K562 (cell line): ENCODE results near the gene OLFML2B. TPM values are rescaled to one million over a fixed set of nuclear protein-coding genes. Genes with fewer than 3 reads are reported as not detected.

Source experiments
- ATAC-seq: fragments of 200-7000 bp; cut with Tn5 transposase; 3 replicates; pipeline ENCODE4 v1.9.1; 2020; ENCODE audit warnings: moderate library complexity
- BruUV-seq: library from RNA; stranded (reverse); fragments of 400-500 nt; replicated peaks from 2 replicates; lab custom pipeline; 2021; lab: Mats Ljungman, UMichigan
- CTCF ChIA-PET: fragments of 300-600 bp; formaldehyde crosslinking; extraction: SDS; loops from one replicate; lab custom pipeline; 2021; ENCODE audit warnings: low intra/inter-chr PET ratio; lab: Yijun Ruan, JAX
- POLR2A ChIA-PET: fragments of 300-600, 350-650 bp; sonication (Branson Sonifier 250); formaldehyde crosslinking; extraction: SDS; loops from one replicate; lab custom pipeline; 2021; ENCODE audit warnings: antibody characterized with exemption, inconsistent platforms; lab: Yijun Ruan, JAX
- DNase-seq, 4 experiments: peaks; one replicate each; pipeline versions ENCODE4 v3.0.0 to v3.0.0-alpha.2; 2011 to 2018; ENCODE audit warnings: low spot score in 3 of 4, mixed read lengths in 3 of 4; ENCODE audit errors: extremely low read depth in 1 of 4
- FAIRE-seq: peaks from 2 replicates; lab custom pipeline; 2011; peaks lifted over from hg19 to GRCh38; lab: Jason Lieb, UNC
- H2AFZ ChIP-seq: 2 replicates; pipeline ENCODE4 v1.6.0; 2011; ENCODE audit warnings: low read depth, low read length, control low read depth, inconsistent platforms
- H3K27ac ChIP-seq: fragments of 200-600 bp; 3 replicates; pipeline ENCODE4 v1.8.0; 2011; ENCODE audit warnings: low read depth, mild to moderate bottlenecking, control low read depth, inconsistent platforms, low read length, moderate library complexity, mixed read lengths; ENCODE audit errors: extremely low read depth
- H3K27me3 ChIP-seq, 2 experiments: fragments of 300-600 bp in 1 of 2; 2 replicates in 1 of 2; 3 replicates in 1 of 2; pipeline versions ENCODE4 v1.6.0 to v1.8.0; 2011; ENCODE audit warnings: inconsistent platforms in 2 of 2, low read length in 2 of 2, mild to moderate bottlenecking in 1 of 2, mixed read lengths in 1 of 2, moderate library complexity in 1 of 2; ENCODE audit not compliant: control insufficient read depth in 2 of 2, insufficient read depth in 2 of 2
- H3K36me3 ChIP-seq: fragments of 300-600 bp; 3 replicates; pipeline ENCODE4 v1.8.0; 2011; ENCODE audit warnings: mild to moderate bottlenecking, low read length, inconsistent platforms; ENCODE audit not compliant: control insufficient read depth, insufficient read depth
- H3K4me1 ChIP-seq, 2 experiments: fragments of 200-600 bp in 1 of 2; replicated peaks in 1 of 2; 2 replicates in 1 of 2; 3 replicates in 1 of 2; pipeline versions ENCODE4 v1.5.1 to v1.8.0; 2011; ENCODE audit warnings: inconsistent platforms in 2 of 2, low read length in 2 of 2, mild to moderate bottlenecking in 1 of 2, mixed read lengths in 1 of 2, moderate library complexity in 1 of 2; ENCODE audit not compliant: control insufficient read depth in 2 of 2, insufficient read depth in 2 of 2
- H3K4me2 ChIP-seq: 2 replicates; pipeline ENCODE4 v1.6.1; 2011; ENCODE audit warnings: low read length, control low read depth, inconsistent platforms, mixed read lengths; ENCODE audit not compliant: insufficient read depth
- H3K4me3 ChIP-seq: fragments of 200-600 bp; sonication (generic), shearing (Covaris generic); 2 replicates; pipeline ENCODE4 v1.5.1; 2016; ENCODE audit warnings: control low read depth, inconsistent platforms
- H3K79me2 ChIP-seq: fragments of 200-600 bp; 3 replicates; pipeline ENCODE4 v1.8.0; 2011; ENCODE audit warnings: low read length, inconsistent platforms; ENCODE audit not compliant: control insufficient read depth, insufficient read depth
- H3K9ac ChIP-seq, 2 experiments: 2 replicates each; pipeline versions ENCODE4 v1.6.0 to v1.6.1; 2011; ENCODE audit warnings: low read depth in 2 of 2, low read length in 2 of 2, control low read depth in 1 of 2, inconsistent platforms in 1 of 2, mild to moderate bottlenecking in 1 of 2, mixed read lengths in 1 of 2; ENCODE audit not compliant: insufficient read depth in 1 of 2
- H3K9me1 ChIP-seq: one replicate; pipeline ENCODE4 v1.6.0; 2011; ENCODE audit warnings: inconsistent platforms, mild to moderate bottlenecking, low read length, moderate library complexity; ENCODE audit not compliant: control insufficient read depth, insufficient read depth
- H3K9me3 ChIP-seq: replicated peaks from 2 replicates; pipeline ENCODE4 v1.5.1; 2011; ENCODE audit warnings: low read depth, low read length, inconsistent platforms; ENCODE audit not compliant: control insufficient read depth, insufficient read depth
- H4K20me1 ChIP-seq: replicated peaks from 2 replicates; pipeline ENCODE4 v1.6.1; 2011; ENCODE audit warnings: low read length, inconsistent platforms, mixed read lengths; ENCODE audit not compliant: control insufficient read depth, insufficient read depth
- HNRNPK ChIP-seq: fragments of 200-400 bp; formaldehyde crosslinking; IDR thresholded peaks from one replicate; pipeline ENCODE4 v1.6.1; 2018; ENCODE audit warnings: mild to moderate bottlenecking, low read depth, low read length; ENCODE audit not compliant: poor library complexity, severe bottlenecking
- RBM22 ChIP-seq: fragments of 200-400 bp; formaldehyde crosslinking; IDR thresholded peaks from 2 replicates; pipeline ENCODE4 v1.6.1; 2018; ENCODE audit warnings: low read length, low read depth; ENCODE audit not compliant: poor library complexity, severe bottlenecking
- SMARCB1 ChIP-seq: IDR thresholded peaks from 2 replicates; pipeline ENCODE4 v1.6.1; 2011; ENCODE audit warnings: improper control_type of control experiment, low read depth; ENCODE audit not compliant: insufficient read length
- SP1 ChIP-seq: sonication (generic); formaldehyde crosslinking; IDR thresholded peaks from 2 replicates; pipeline ENCODE4 v1.8.1; 2022; ENCODE audit warnings: mild to moderate bottlenecking, missing genetic modification reagents
- ZBTB2 ChIP-seq: fragments of 450-650 bp; IDR thresholded peaks from 2 replicates; pipeline ENCODE4 v1.6.1; 2016; ENCODE audit warnings: antibody characterized with exemption
- ZBTB40 ChIP-seq, 2 experiments: fragments of 450-650 bp in 1 of 2; sonication (generic) in 1 of 2; formaldehyde crosslinking in 1 of 2; IDR thresholded peaks; 2 replicates each; pipeline versions ENCODE4 v1.7.1 to v1.9.0; 2016 to 2022; ENCODE audit warnings: inconsistent platforms in 1 of 2, mild to moderate bottlenecking in 1 of 2, missing genetic modification reagents in 1 of 2
- WGBS: fragments of 100-300 bp; shearing (Covaris generic); methylation state at CpG from one replicate; pipeline ENCODE4 v1.1.6; 2016; ENCODE audit warnings: low coverage, mixed read lengths; ENCODE audit not compliant: insufficient coverage; ENCODE audit errors: missing lambda C conversion rate; 5-methylcytosine and 5-hydroxymethylcytosine counted together
- in situ Hi-C: fragments of 300-500 bp; cut with MboI; formaldehyde crosslinking; loops from 4 replicates; pipeline ENCODE4 v1.15.0; 2018; ENCODE audit warnings: inconsistent platforms, mixed read lengths
- intact Hi-C: fragments of 100-400 bp; cut with micrococcal nuclease; formaldehyde crosslinking; loops from 2 replicates; pipeline ENCODE4 v1.14.2; 2022
- polyA plus RNA-seq, 8 experiments: library from polyadenylated mRNA; depleted of rRNA in 4 of 8; stranded (reverse) in 5 of 8; unstranded in 3 of 8; fragments of >200 nt; fragmentation: Nextera tagmentation in 2 of 8; fragmentation: Illumina TruSeq in 1 of 8; extraction: Ambion mirVana in 2 of 8; extraction: Trizol in 1 of 8; gene quantifications; 2 replicates each; pipeline versions ENCODE4 v1.2.1 to v1.2.3, GENCODE V29; 2011 to 2014; ENCODE audit warnings: inconsistent platforms in 1 of 8, missing spikeins in 1 of 8
- total RNA-seq, 7 experiments: library from RNA; depleted of rRNA in 6 of 7; stranded (reverse); fragments of >200 nt in 6 of 7; fragmentation: Illumina TruSeq in 2 of 7; extraction: Trizol in 2 of 7; gene quantifications; 2 replicates each; pipeline versions ENCODE4 v1.2.1 to v1.2.3, GENCODE V29; 2011 to 2021; ENCODE audit warnings: low replicate concordance in 1 of 7

Gene OLFML2B
- total and polyA plus RNA-seq, 9 of the 15 experiments (the other 6 are each of a cell fraction or from before 2014, with no cell fraction given): not detected

GRCh38 chr1:161933592-161934588 lies 89.8 kb downstream of the OLFML2B start:
- FAIRE-seq: no peak
- Histone ChIP-seq H3K4me1 (no peaks in the 10 kb centered on the region), H3K4me2 (no peak overlapping the region), H3K36me3 (peaks cover 4% of the 10 kb centered on the region; the same call in 2 of the 3 replicates), H3K9me3 (no peaks in the 10 kb centered on the region), H3K9ac (no peak overlapping the region), H3K27me3 (no peaks in the 10 kb centered on the region), H4K20me1 (no peaks in the 10 kb centered on the region), H2AFZ (no peak overlapping the region), H3K4me3 (no peak overlapping the region), H3K9me1 (no peaks in the 10 kb centered on the region), H3K79me2 (no peaks in the 10 kb centered on the region), H3K27ac (no peak overlapping the region)
- TF ChIP-seq ZBTB2 (no peak), ZBTB40 (IDR thresholded peaks at IDR 0.05) (no peak), ZBTB40 (CRISPR knock-in tag; IDR thresholded peaks at IDR 0.05) (no peak), SP1 (CRISPR knock-in tag) (no peak), SMARCB1 (no peak), RBM22 (no peak), HNRNPK (no peak)
- ChIA-PET CTCF (no interaction called here), POLR2A (interaction anchor here (1.7 kb wide), 1 partner anchor 10 kb away, joined by 5 read pairs; no protein-coding TSS in a partner anchor)
- intact Hi-C loops: no loop called here
- no peak for ATAC-seq
- no peak for DNase-seq
- 70% methylated on average over 6 of the region's 6 CpGs for WGBS
- in situ Hi-C loops: no loop called here
- BruUV-seq: no TSS peak
